Left colon (tissue), 2 donors: Measurements from ENCODE around the gene GTSF1L. TPM values are rescaled to one million over a fixed set of nuclear protein-coding genes. Genes with fewer than 3 reads are reported as not detected.
"Not testable (repeated sequence)": the region's sequence is repeated elsewhere in the genome, so short reads cannot be mapped to it uniquely, and the experiment has no call there.

Experiments
- ATAC-seq: fragments of 200-7000 bp; cut with Tn5 transposase; one replicate; pipeline ENCODE4 v1.9.1; 2020; ENCODE audit warnings: mild to moderate bottlenecking, moderate library complexity
- DNase-seq, 2 donors: peaks; one replicate each; pipeline ENCODE4 v3.0.0-alpha.2; 2020
- intact Hi-C, 2 donors: fragments of 100-400 bp; cut with DNase I in 1 of 2; cut with micrococcal nuclease in 1 of 2; formaldehyde crosslinking; loops; one replicate each; pipeline versions ENCODE4 v1.11.2 to v1.14.0; 2022; cut with DNase I, micrococcal nuclease
- long read RNA-seq: library from polyadenylated mRNA; unstranded; transcript quantifications from one replicate; pipeline ENCODE4 v2.0.0, GENCODE V29; 2021
- total RNA-seq, 2 donors: library from RNA; stranded (reverse); fragmentation: NEBNext Ultra II Directional; extraction: Animal tissue kit (Norgen Biotek cat#: 25700); gene quantifications; one replicate each; pipeline ENCODE4 v1.2.1, GENCODE V29; 2021
- donor health status: DM: no; HTN: no; CAD: no.
- donor health status: DM: yes; HTN: yes; CAD: no.

The GTSF1L gene
- total RNA-seq: not detected
- long read RNA-seq: 0 reads

DNA sequence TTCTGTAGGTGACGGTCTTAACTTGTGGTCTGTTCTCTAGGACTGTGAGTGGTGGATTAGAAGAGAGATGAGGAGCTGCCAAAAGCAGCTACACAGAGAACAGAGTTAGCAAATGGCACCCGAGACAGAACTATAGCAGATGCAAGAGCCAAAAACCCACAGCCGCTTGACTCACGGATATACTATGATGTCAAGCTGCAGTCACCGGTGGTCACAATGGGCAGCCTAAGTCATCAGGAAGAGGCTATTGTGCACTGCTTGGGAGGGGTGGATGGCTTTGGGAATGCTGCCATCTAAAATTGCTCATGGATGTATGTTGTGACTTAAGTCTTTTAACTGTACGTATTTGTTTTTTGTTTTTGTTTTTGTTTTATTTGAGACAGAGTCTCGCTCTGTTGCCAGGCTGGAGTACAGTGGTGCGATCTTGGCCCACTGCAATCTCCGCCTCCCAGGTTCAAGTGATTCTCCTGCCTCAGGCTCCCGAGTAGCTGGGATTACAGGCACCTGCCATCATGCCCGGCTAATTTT is at the start of gene GTSF1L:
Gene GTSF1L, minus strand, starts transcription at position 192 of the 528 bp plus-strand sequence. CDS start 308 bp downstream, outside the sequence.
- intact Hi-C loops: no loop called here
- ATAC-seq: no peak

DNA sequence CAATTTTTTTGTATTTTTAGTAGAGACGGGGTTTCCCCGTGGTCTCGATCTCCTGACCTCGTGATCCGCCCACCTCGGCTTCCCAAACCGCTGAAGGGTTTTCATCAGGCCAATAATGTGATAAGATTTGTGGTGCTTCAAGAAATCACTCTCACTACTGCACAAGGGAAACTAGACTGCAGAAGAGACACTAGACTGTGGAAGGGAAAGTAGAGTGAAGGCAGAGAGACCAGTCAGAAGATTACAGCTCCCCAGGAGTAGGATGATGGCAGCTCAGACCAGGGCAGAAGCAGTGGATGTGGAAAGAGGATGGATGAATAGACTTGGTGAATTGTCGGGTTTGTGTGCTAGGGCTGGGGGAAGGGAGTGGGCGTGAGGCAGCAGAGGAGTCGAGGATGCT is 48.0 kb upstream of the GTSF1L start:
- ATAC-seq (no peak), DNase-seq (no peak)
- intact Hi-C loops: no loop called here

More for the DNA sequence above, at the start of gene GTSF1L:
- no peak for DNase-seq

DNA sequence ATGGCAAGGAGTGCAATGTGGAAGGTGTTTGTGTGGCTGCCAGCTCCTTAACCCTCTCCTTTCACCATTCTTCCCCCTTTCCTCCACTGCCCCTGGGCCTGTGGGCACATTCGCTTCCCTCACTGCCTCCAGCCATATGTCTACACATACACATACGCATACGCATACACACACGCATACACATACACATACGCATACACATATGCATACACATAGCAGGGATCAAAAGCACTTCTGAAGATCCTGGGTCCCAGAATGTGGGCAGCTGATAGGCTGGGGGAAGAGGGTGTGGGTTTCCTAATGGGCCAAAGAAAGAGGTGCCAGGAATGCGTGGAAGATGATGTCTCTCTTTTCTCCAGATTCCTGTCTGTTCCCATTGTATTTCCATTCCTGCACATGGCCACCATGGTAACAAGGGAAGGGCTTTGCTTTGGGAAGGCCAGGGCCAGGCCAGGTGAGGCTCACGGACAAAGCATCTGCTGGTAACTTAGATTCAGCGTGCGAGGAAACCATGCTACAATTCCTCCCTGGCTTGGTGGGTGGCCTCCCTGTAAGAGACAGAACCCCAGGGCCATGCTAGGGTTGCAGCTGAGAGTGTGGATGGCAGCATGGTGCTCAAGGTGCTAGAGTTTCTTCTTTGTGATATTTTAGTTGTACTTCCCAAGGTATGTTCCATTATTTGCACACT is 44.8 kb upstream of the GTSF1L start:
- intact Hi-C loops: no loop called here
- no peak for DNase-seq

GRCh38 chr20:43770342-43770741 is 43.5 kb upstream of the GTSF1L start:
- intact Hi-C loops: no loop called here
- DNase-seq: no peak
- no peak for ATAC-seq

More for the DNA sequence above, 44.8 kb upstream of the GTSF1L start:
- no peak for ATAC-seq

DNA sequence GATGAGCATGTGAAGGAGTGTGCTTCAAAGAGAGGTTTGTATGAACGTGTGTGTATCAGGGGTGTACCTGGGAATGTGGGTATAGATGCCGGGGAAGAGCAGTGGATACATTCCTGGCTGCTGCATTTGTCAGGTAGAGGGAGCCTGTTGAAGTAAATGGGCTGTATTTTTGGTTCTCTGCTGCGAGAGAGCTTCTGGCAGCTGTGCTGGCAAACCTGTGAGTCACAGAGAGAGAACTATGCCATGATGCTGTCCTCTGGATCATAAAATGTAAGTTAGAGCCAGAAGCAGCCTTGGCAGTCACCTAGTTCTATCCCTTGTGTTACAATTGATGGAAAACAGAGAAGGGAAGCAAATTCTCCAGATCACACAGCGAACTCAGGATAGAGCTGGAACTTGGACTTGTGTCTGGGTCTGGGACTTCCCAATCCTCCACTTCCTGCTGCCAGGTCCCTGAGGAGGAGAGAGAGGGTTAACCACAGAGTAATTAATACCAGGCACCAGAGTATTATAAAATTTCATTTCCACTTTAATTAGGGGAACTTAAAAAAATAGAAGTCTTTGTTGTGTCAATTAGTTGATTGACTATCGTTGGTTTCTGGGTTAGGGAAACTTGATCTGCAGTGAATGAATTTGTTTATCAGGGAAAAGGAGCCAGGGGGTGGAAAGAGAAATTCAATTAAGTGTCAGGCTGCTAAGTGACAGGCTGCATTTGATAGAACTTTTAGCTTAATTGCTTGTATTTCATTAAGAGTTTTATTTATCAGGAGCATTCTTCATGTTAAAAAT is 41.1 kb upstream of the GTSF1L start:
- ATAC-seq (no peak), DNase-seq (no peak)
- intact Hi-C loops: no loop called here

GRCh38 chr20:43766917-43767316 is 40.1 kb upstream of the GTSF1L start:
- no peak for ATAC-seq
- intact Hi-C loops: no loop called here
- no peak for DNase-seq

GRCh38 chr20:43766385-43766784 is 39.6 kb upstream of the GTSF1L start:
- ATAC-seq: no peak

GRCh38 chr20:43765916-43766315 is 39.1 kb upstream of the GTSF1L start:
- no peak for DNase-seq
- intact Hi-C loops: no loop called here
- ATAC-seq: no peak

More at GRCh38 chr20:43766385-43766784, 39.6 kb upstream of the GTSF1L start:
- peak; percentile 9 to 42 for DNase-seq
- intact Hi-C loops: no loop called here

GRCh38 chr20:43762911-43763310 is 36.1 kb upstream of the GTSF1L start:
- intact Hi-C loops: no loop called here
- no peak for ATAC-seq

GRCh38 chr20:43761386-43762340 is 34.9 kb upstream of the GTSF1L start:
- DNase-seq: no peak
- no peak for ATAC-seq
- intact Hi-C loops: no loop called here

More at GRCh38 chr20:43762911-43763310, 36.1 kb upstream of the GTSF1L start:
- no peak for DNase-seq

DNA sequence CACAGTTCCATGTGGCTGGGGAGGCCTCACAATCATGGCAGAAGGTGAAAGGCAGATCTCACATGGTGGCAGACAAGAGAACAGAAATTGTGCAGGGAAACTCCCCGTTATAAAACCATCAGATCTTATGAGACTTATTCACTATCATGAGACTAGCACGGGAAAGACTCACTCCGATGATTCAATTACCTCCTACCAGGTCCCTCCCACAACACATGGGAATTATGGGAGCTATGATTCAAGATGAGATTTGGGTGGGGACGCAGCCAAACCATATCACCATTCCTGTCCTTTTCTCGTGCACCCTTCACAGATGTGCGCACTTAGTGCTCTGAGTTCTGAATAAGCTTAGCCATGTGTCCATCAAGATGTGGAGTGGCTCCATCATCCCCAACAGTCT is 31.1 kb upstream of the GTSF1L start:
- intact Hi-C loops: loop anchor here in 1 of 2 donors (10.0 kb wide), 1 partner anchor 327 kb away; no protein-coding TSS in a partner anchor
- not testable (repeated sequence) for ATAC-seq, DNase-seq

- ATAC-seq (no peak), DNase-seq (no peak)
- intact Hi-C loops: loop anchor here in 1 of 2 donors (10.0 kb wide), 1 partner anchor 329 kb away; no protein-coding TSS in a partner anchor
Observed at GRCh38 chr20:43755851-43756250, 29.0 kb upstream of the GTSF1L start.

DNA sequence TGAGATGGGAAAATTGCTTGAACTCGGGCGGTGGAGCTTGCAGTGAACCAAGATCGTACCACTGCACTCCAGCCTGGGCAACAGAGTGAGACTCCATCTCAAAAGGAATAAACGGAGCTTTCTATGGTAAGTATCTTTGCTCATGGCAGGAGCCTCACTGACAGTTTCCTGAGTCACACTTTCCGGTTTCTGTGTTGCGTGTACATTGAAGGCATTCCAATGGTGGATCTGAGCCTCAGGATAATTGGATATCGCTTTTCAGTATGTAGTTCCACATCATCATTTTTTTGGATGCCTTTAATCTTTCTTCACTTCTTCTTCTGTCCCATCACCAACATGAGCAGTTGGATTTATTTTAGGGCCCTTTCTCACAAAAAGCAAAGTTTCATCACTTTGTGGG is 28.6 kb upstream of the GTSF1L start:
- ATAC-seq: no peak
- intact Hi-C loops: loop anchor here in 1 of 2 donors (10.0 kb wide), 1 partner anchor 329 kb away; no protein-coding TSS in a partner anchor
- no peak for DNase-seq

- DNase-seq (peak; percentile 34 to 59), ATAC-seq (peak; percentile 28)
- intact Hi-C loops: loop anchor here in 1 of 2 donors (10.0 kb wide), 1 partner anchor 332 kb away; no protein-coding TSS in a partner anchor
Observed at GRCh38 chr20:43752561-43753301, 25.9 kb upstream of the GTSF1L start.

DNA sequence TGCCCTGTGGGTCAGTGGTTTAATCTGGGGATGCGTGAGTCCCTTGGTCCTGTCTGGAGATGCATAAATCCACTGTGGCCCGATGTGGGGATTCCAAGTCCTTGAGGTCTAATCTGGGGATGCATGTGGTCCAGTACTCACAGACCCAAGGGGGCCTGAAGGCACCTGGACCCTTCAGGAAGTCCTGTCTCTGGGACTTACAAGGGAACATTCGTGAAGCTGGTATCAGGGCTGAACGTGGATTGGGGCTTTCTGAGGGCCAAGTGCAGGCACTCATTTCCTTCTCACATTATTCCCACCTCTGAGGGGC is 25.2 kb upstream of the GTSF1L start:
- intact Hi-C loops: loop anchor here in 1 of 2 donors (10.0 kb wide), 1 partner anchor 333 kb away; no protein-coding TSS in a partner anchor
- ATAC-seq: no peak
- no peak for DNase-seq

DNA sequence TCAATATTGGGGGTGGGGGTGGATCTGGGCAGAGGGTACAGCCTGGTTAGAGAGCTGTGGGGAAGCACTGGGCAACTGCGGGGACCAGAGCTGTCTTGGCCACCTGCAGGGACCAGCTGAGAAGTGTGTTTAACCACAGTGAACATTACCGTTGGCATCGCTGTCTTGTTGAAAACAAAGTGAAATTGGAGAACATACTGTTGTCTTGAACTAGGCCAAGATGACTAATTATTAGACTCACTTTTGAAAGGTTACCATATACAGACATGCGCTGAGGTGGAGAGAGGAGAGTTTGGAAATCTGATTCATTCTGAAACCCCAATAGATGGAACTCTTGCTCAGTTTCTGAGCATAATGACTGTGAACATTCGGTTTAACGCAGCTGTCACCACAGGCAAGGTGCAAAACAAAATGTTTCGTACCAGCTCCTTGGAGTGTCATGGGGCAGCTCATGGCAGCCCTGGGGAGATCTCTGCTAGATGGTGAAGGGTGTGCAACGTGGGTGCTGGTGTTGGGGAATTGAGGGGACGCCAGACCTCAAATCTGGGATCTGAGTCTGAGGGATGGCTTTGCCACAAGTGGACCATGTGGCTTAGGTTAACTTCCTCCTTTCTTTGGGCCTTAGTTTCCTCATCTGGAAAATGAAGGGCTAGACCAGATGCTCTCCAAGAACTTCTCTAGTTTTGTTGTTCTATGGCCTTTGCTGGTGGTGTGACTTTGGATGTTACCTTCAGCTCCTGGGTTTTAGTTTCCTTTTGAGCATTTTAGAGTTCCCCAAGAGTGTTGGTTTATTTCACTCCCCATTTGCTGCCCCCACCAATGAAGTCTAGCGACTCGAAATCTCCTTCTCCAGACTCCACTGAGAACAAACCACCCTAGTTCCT is 24.6 kb upstream of the GTSF1L start:
- ATAC-seq (no peak), DNase-seq (peak in 1 of 2 donors; percentile 46)
- intact Hi-C loops: loop anchor here in 1 of 2 donors (10.0 kb wide), 1 partner anchor 333 kb away; no protein-coding TSS in a partner anchor

DNA sequence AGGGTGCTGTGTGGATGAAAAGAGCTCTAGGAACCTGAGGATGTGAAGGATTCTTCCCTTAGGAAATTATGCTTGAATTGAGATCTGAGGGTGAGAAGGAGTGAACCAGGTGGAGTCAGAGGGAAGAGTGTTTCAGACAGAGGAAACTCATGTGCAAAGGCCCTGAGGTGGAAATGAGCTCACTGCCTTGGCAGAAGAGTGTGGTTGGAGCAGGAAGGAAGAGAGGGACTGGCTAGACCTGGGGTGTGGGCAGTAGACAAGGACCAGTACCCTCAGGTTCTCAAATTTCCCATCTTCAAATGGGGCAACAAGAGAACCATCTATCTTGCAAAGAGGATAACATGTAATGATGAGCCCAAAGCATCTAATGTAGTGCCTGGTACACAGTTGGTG is 24.0 kb upstream of the GTSF1L start:
- intact Hi-C loops: loop anchor here (1.0 to 10.0 kb wide), 2 partner anchors 330 to 334 kb away; no protein-coding TSS in a partner anchor
- ATAC-seq (no peak), DNase-seq (no peak)
